Embryonic facial prominence (tissue), 1 donor: ENCODE data around the gene C2orf92.

Experiments
- DNase-seq: peaks from one replicate; pipeline ENCODE4 v3.0.0-alpha.2; 2016; ENCODE audit errors: extremely low spot score

C2orf92 gene

GRCh38 chr2:97730245-97730644 lies 60.7 kb downstream of the C2orf92 start:
- DNase-seq, result no peak

- DNase-seq, result no peak
Measured at GRCh38 chr2:97731274-97732020, 61.9 kb downstream of the C2orf92 start.

GRCh38 chr2:97732436-97733340 lies 63.2 kb downstream of the C2orf92 start:
- no peak for DNase-seq

- no peak for DNase-seq
Measured at GRCh38 chr2:97733341-97734035, 64.0 kb downstream of the C2orf92 start.

GRCh38 chr2:97734061-97735051 lies 64.8 kb downstream of the C2orf92 start:
- DNase-seq, result no peak

GRCh38 chr2:97735161-97735561 lies 65.6 kb downstream of the C2orf92 start:
- no peak for DNase-seq

- DNase-seq, result no peak
Measured at GRCh38 chr2:97736185-97736584, 66.7 kb downstream of the C2orf92 start.

GRCh38 chr2:97736608-97737330 lies 67.3 kb downstream of the C2orf92 start:
- no peak for DNase-seq

- no peak for DNase-seq
Measured at GRCh38 chr2:97737421-97738178, 68.1 kb downstream of the C2orf92 start.

- no peak for DNase-seq
Measured at GRCh38 chr2:97738179-97739019, 68.9 kb downstream of the C2orf92 start.

GRCh38 chr2:97739020-97739892 lies 69.7 kb downstream of the C2orf92 start:
- DNase-seq, result no peak

GRCh38 chr2:97739893-97740245 lies 70.4 kb downstream of the C2orf92 start:
- DNase-seq, result no peak

GRCh38 chr2:97740590-97741182 lies 71.2 kb downstream of the C2orf92 start:
- DNase-seq, result no peak

GRCh38 chr2:97741251-97741650 lies 71.7 kb downstream of the C2orf92 start:
- DNase-seq, result no peak

- DNase-seq, result no peak
Measured at GRCh38 chr2:97741686-97742085, 72.2 kb downstream of the C2orf92 start.

GRCh38 chr2:97742381-97742847 lies 72.9 kb downstream of the C2orf92 start:
- no peak for DNase-seq

- DNase-seq, result no peak
Measured at GRCh38 chr2:97743913-97744312, 74.4 kb downstream of the C2orf92 start.
